ENCODE data around the gene S100P. TPM values are rescaled to one million over a fixed set of nuclear protein-coding genes. Genes with fewer than 3 reads are reported as not detected.
A peak's percentile ranks its signal among the peaks of the same experiment; 100 is the strongest.
"Not testable (repeated sequence)": the region's sequence is repeated elsewhere in the genome, so short reads cannot be mapped to it uniquely, and the experiment has no call there.

The S100P gene
- total RNA-seq, 3 donors from 2014 or later = 1.3 to 2.8 TPM; not detected in 1

GRCh38 chr4:6662591-6662990 is 31.1 kb upstream of the S100P start:
- ATAC-seq = no peak
- Mint-ChIP-seq H3K36me3 (ENCODE audit: insufficient read depth) (no peaks in the 10 kb centered on the region), H3K27me3 (ENCODE audit: low read depth) (peaks cover 12% of the 10 kb centered on the region), H3K4me3 (no peak overlapping the region), H3K9me3 (no peaks in the 10 kb centered on the region), H3K4me1 (ENCODE audit: low read depth) (peaks cover 10% of the 10 kb centered on the region)
- DNase-seq = no peak

GRCh38 chr4:6663596-6664393 is 29.9 kb upstream of the S100P start:
- DNase-seq (no peak), ATAC-seq (peak; percentile 28 to 58)
- Mint-ChIP-seq H3K4me1 (ENCODE audit: low read depth) (peaks cover 7% of the 10 kb centered on the region), H3K36me3 (ENCODE audit: insufficient read depth) (no peaks in the 10 kb centered on the region), H3K4me3 (no peak overlapping the region), H3K9me3 (no peaks in the 10 kb centered on the region), H3K27me3 (ENCODE audit: low read depth) (peaks cover 12% of the 10 kb centered on the region)

- H3K27me3 Mint-ChIP-seq (ENCODE audit: low read depth) = peaks cover 11% of the 10 kb centered on the region
- no peaks in the 10 kb centered on the region for H3K9me3 Mint-ChIP-seq
- H3K4me1 Mint-ChIP-seq (ENCODE audit: low read depth) = no peaks in the 10 kb centered on the region
- H3K4me3 Mint-ChIP-seq = no peak overlapping the region
- ATAC-seq (no peak), DNase-seq (no peak)
- no peaks in the 10 kb centered on the region for H3K36me3 Mint-ChIP-seq (ENCODE audit: insufficient read depth)
Observed at GRCh38 chr4:6665320-6665654, 28.4 kb upstream of the S100P start.

GRCh38 chr4:6668391-6668790 is 25.3 kb upstream of the S100P start:
- Mint-ChIP-seq H3K27me3 (ENCODE audit: low read depth) (peaks cover 5% of the 10 kb centered on the region), H3K4me1 (ENCODE audit: low read depth) (peaks cover 4% of the 10 kb centered on the region), H3K4me3 (no peak overlapping the region), H3K36me3 (ENCODE audit: insufficient read depth) (no peaks in the 10 kb centered on the region), H3K9me3 (no peaks in the 10 kb centered on the region)
- no peak for ATAC-seq
- no peak for DNase-seq

- DNase-seq (no peak), ATAC-seq (no peak)
- H3K4me3 Mint-ChIP-seq = no peak overlapping the region
- peaks cover 25% of the 10 kb centered on the region for H3K4me1 Mint-ChIP-seq (ENCODE audit: low read depth)
- H3K27me3 Mint-ChIP-seq (ENCODE audit: low read depth) = no peaks in the 10 kb centered on the region
- H3K9me3 Mint-ChIP-seq = no peaks in the 10 kb centered on the region
- H3K36me3 Mint-ChIP-seq (ENCODE audit: insufficient read depth) = peaks cover 19% of the 10 kb centered on the region
Observed at GRCh38 chr4:6671648-6672047, 22.0 kb upstream of the S100P start.

- ATAC-seq (no peak), DNase-seq (no peak)
- H3K27me3 Mint-ChIP-seq (ENCODE audit: low read depth) = no peaks in the 10 kb centered on the region
- H3K9me3 Mint-ChIP-seq = no peaks in the 10 kb centered on the region
- no peak overlapping the region for H3K4me3 Mint-ChIP-seq
- peaks cover 30% of the 10 kb centered on the region for H3K4me1 Mint-ChIP-seq (ENCODE audit: low read depth)
- peaks cover 21% of the 10 kb centered on the region for H3K36me3 Mint-ChIP-seq (ENCODE audit: insufficient read depth)
Observed at GRCh38 chr4:6672131-6672530, 21.5 kb upstream of the S100P start.

- DNase-seq; ATAC-seq; H3K9me3 Mint-ChIP-seq; H3K27me3 Mint-ChIP-seq (ENCODE audit: low read depth): not testable (repeated sequence)
- Mint-ChIP-seq H3K4me1 (ENCODE audit: low read depth) (peaks cover 36% of the 10 kb centered on the region), H3K4me3 (peak overlapping the region; percentile 97), H3K36me3 (ENCODE audit: insufficient read depth) (peaks cover 24% of the 10 kb centered on the region)
Observed at GRCh38 chr4:6672541-6673190, 21.0 kb upstream of the S100P start.

GRCh38 chr4:6673191-6673659 is 20.5 kb upstream of the S100P start:
- ATAC-seq (peak; percentile 10 to 16), DNase-seq (peak; percentile 25)
- H3K27me3 Mint-ChIP-seq (ENCODE audit: low read depth); H3K9me3 Mint-ChIP-seq: not testable (repeated sequence)
- H3K4me3 Mint-ChIP-seq = peak overlapping the region; percentile 97
- peaks cover 25% of the 10 kb centered on the region for H3K36me3 Mint-ChIP-seq (ENCODE audit: insufficient read depth)
- H3K4me1 Mint-ChIP-seq (ENCODE audit: low read depth) = peaks cover 38% of the 10 kb centered on the region

GRCh38 chr4:6673660-6674499 is 19.8 kb upstream of the S100P start:
- no peaks in the 10 kb centered on the region for H3K9me3 Mint-ChIP-seq
- DNase-seq = peak; percentile 87
- H3K4me3 Mint-ChIP-seq = peak overlapping the region; percentile 97
- ATAC-seq = peak; percentile 83 to 88
- H3K27me3 Mint-ChIP-seq (ENCODE audit: low read depth) = no peaks in the 10 kb centered on the region
- peaks cover 32% of the 10 kb centered on the region for H3K36me3 Mint-ChIP-seq (ENCODE audit: insufficient read depth)
- peaks cover 44% of the 10 kb centered on the region for H3K4me1 Mint-ChIP-seq (ENCODE audit: low read depth)

GRCh38 chr4:6674500-6675149 is 19.1 kb upstream of the S100P start:
- ATAC-seq (peak; percentile 23 to 35), DNase-seq (peak; percentile 54)
- Mint-ChIP-seq H3K36me3 (ENCODE audit: insufficient read depth) (peaks cover 32% of the 10 kb centered on the region), H3K9me3 (no peaks in the 10 kb centered on the region), H3K4me1 (ENCODE audit: low read depth) (peaks cover 47% of the 10 kb centered on the region), H3K27me3 (ENCODE audit: low read depth) (no peaks in the 10 kb centered on the region), H3K4me3 (peak overlapping the region; percentile 97)

GRCh38 chr4:6676722-6677558 is 16.7 kb upstream of the S100P start:
- H3K4me3 Mint-ChIP-seq = peak overlapping the region; percentile 97
- H3K4me1 Mint-ChIP-seq (ENCODE audit: low read depth) = peaks cover 47% of the 10 kb centered on the region
- DNase-seq (no peak), ATAC-seq (no peak)
- H3K9me3 Mint-ChIP-seq = peaks cover 6% of the 10 kb centered on the region
- no peaks in the 10 kb centered on the region for H3K27me3 Mint-ChIP-seq (ENCODE audit: low read depth)
- H3K36me3 Mint-ChIP-seq (ENCODE audit: insufficient read depth) = peaks cover 47% of the 10 kb centered on the region

- ATAC-seq (no peak), DNase-seq (no peak)
- H3K36me3 Mint-ChIP-seq (ENCODE audit: insufficient read depth) = peaks cover 39% of the 10 kb centered on the region
- no peak overlapping the region for H3K4me3 Mint-ChIP-seq
- H3K27me3 Mint-ChIP-seq (ENCODE audit: low read depth) = no peaks in the 10 kb centered on the region
- H3K9me3 Mint-ChIP-seq = peaks cover 6% of the 10 kb centered on the region
- H3K4me1 Mint-ChIP-seq (ENCODE audit: low read depth) = peaks cover 33% of the 10 kb centered on the region
Observed at GRCh38 chr4:6680372-6681034, 13.2 kb upstream of the S100P start.

GRCh38 chr4:6681191-6681590 is 12.5 kb upstream of the S100P start:
- ATAC-seq (no peak), DNase-seq (no peak)
- peaks cover 29% of the 10 kb centered on the region for H3K4me1 Mint-ChIP-seq (ENCODE audit: low read depth)
- no peaks in the 10 kb centered on the region for H3K27me3 Mint-ChIP-seq (ENCODE audit: low read depth)
- peaks cover 6% of the 10 kb centered on the region for H3K9me3 Mint-ChIP-seq
- no peak overlapping the region for H3K4me3 Mint-ChIP-seq
- peaks cover 32% of the 10 kb centered on the region for H3K36me3 Mint-ChIP-seq (ENCODE audit: insufficient read depth)

Data from activated T-cell treated with anti-CD3 and anti-CD28 coated beads, Interleukin-2, amount 50 U/mL, for 4 hours (primary cell).